DOHH2 (cell line): ENCODE results near the gene CARNS1.

ENCODE experiments used
- EZH2phosphoT487 ChIP-seq: fragments of 200-600 bp; sonication (generic); IDR thresholded peaks from 2 replicates; pipeline ENCODE4 v1.6.1; 2017; ENCODE audit warnings: borderline replicate concordance, mild to moderate bottlenecking, antibody characterized with exemption, low read length, moderate library complexity, mixed read lengths
- TF ChIP-seq, protein P1 (sequence below): fragments of 200-600 bp; sonication (generic); IDR thresholded peaks from one replicate; pipeline ENCODE4 v1.5.1; 2014; ENCODE audit warnings: antibody characterized with exemption, mild to moderate bottlenecking, low read depth, low read length; ENCODE audit not compliant: poor library complexity, severe bottlenecking

GRCh38 chr11:67374571-67375281 lies 40.8 kb upstream of the CARNS1 start:
- TF ChIP-seq, protein P1, sequence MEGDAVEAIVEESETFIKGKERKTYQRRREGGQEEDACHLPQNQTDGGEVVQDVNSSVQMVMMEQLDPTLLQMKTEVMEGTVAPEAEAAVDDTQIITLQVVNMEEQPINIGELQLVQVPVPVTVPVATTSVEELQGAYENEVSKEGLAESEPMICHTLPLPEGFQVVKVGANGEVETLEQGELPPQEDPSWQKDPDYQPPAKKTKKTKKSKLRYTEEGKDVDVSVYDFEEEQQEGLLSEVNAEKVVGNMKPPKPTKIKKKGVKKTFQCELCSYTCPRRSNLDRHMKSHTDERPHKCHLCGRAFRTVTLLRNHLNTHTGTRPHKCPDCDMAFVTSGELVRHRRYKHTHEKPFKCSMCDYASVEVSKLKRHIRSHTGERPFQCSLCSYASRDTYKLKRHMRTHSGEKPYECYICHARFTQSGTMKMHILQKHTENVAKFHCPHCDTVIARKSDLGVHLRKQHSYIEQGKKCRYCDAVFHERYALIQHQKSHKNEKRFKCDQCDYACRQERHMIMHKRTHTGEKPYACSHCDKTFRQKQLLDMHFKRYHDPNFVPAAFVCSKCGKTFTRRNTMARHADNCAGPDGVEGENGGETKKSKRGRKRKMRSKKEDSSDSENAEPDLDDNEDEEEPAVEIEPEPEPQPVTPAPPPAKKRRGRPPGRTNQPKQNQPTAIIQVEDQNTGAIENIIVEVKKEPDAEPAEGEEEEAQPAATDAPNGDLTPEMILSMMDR = no peak
- TF ChIP-seq EZH2phosphoT487 = no peak
